KG1 (cell line): ENCODE results near the gene PDF.

Source experiments
- DNase-seq: peaks from one replicate; lab custom pipeline; 2025; lab: John Stamatoyannopoulos, UW

PDF gene

DNA sequence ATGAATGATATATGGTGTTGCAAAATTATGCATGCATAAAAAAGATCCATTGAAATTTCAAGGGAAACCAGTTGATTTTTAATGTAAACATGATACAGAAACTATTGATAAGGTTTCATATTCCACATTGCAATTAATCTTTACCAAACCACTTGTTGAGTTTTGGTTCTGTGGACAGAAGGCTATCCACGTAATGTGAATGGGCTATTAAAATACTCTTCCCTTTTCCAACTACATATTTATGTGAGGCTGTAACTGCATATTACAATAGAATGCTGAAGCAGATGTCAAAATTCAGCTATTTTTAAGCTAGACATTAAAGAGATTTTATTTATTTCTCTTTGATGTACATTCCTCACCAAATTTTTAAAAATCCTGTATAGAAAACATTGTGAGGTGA is 53.0 kb downstream of the PDF start:
- no peak for DNase-seq
